ENCODE results near the gene NUDCD3. TPM values are rescaled to one million over a fixed set of nuclear protein-coding genes. Genes with fewer than 3 reads are reported as not detected.
A peak's percentile ranks its signal among the peaks of the same experiment; 100 is the strongest.

NUDCD3 gene
- total RNA-seq, 1 donor from 2014 or later = 114 TPM

DNA sequence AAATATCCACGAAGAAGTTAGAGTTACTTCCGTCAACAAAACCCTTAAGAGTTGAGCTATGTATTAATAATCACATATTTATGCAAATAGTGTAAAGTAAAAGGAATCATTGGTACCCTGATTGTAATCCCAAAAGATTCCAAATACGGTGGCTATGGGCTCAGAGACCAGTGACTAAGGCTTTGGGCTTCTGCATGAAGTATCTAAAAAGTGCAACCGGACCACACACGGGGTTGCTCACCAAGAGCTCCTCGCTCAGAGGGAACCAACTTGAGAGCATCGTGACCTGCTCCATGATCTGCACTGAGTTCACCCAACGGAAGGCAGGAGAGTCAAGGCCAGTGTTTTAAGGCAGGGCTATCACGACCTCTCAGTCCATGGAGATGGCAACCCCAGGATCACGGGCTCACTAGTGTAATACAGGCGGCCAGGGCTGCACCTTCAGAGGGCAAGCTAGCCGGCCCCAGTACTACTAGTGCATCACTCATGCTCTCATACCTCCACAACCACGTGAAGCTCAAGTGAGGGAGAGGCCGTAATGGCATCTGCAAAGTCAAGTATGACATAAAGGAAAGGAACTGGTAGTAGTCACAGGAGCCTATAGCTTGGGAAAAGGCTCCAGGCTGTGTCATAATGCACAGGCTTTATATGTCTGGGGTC, 87.9 kb downstream of the NUDCD3 start:
- no peak for DNase-seq (ENCODE audit: low read depth, low spot score)

DNA sequence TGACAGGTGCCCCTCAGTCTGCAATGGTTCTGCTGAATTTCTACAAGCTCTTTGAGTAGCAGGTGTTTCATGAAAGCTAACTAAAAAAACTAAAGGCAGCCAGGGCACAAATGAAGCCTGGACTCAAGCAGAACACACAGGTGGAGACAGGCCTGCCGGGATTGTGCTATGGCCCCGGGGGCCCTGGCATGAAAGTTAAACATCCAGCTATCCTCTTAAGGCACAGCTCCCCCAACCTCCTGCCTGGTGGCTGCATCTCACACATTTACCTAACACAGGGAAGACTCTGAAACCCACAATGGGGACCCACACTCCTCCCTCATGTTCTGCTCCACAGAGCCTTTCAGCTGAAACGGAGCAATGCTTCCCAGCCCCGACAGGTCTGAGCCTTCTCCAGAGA, 88.8 kb downstream of the NUDCD3 start:
- DNase-seq (ENCODE audit: low read depth, low spot score) = no peak

DNA sequence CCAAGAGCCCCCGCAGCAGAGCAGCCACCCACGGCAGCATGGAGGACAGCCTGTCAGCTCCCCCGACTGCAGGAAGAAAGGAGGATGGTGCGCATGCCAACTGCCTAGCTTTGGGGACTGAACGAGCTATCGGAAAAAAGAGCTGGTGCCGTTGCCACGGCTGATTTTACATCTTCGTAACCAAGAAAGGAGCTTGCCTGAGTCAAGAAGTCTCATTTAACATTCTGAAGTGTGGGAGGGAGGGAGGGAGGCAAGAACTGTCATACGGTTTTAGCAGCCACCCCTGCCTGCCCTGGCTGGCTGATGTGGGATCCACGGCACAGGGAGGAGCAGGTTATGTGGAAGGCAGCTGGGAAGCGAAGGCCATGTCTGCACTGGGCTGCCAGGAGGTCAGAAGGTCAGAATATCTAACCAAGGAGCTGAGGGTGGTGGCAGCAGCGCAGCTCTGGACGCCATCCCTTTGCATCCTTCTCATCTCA, 90.4 kb downstream of the NUDCD3 start:
- no peak for DNase-seq (ENCODE audit: low read depth, low spot score)

DNA sequence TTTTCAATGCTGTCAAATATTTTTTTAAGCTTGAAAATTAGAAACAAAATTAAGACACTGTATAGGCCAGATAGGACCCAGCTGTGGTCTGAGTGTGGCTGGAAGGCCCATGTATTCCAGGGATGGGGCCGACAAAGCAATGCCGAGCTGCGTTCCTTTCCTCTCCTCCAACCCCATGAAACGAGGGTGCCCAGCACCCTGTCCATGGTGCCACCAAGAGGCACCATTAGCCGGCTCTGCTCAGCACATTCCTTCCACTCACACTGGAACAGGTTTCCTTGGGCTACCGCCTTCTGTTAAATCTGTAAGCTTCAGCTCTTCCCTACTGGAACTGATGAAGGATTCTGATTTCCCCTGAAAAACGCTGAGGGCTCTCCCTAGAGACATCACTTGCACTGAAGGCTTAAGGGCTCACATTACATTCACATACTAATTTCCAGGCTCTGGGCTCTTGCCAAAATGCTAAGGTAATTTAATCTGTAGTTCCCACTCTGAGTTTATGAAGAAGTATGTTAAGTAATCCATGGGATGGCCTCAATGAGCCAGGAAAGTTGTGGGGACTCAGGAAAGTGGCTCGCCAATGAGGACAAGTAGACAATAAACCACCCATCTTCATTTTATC, 91.4 kb downstream of the NUDCD3 start:
- no peak for DNase-seq (ENCODE audit: low read depth, low spot score)

DNA sequence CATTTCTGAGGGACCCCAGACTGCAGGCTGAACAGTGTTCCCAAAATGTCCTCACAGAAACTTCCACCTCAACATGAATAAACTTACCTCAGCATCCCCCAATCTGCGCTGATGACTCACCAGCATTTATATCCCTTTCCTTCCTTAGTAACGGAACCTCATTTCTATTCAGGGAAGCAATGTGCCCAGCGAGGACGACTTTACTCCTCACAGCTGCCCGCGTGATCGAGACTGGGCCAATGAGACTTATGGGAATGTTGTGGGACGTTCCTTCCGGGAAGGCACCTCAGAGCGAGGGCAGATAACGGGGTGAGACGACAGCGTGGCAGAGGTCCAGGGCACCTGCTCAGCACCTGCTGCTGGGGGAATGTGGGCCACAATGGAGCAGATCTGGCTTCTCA, 91.9 kb downstream of the NUDCD3 start:
- DNase-seq (ENCODE audit: low read depth, low spot score) = peak; percentile 90

DNA sequence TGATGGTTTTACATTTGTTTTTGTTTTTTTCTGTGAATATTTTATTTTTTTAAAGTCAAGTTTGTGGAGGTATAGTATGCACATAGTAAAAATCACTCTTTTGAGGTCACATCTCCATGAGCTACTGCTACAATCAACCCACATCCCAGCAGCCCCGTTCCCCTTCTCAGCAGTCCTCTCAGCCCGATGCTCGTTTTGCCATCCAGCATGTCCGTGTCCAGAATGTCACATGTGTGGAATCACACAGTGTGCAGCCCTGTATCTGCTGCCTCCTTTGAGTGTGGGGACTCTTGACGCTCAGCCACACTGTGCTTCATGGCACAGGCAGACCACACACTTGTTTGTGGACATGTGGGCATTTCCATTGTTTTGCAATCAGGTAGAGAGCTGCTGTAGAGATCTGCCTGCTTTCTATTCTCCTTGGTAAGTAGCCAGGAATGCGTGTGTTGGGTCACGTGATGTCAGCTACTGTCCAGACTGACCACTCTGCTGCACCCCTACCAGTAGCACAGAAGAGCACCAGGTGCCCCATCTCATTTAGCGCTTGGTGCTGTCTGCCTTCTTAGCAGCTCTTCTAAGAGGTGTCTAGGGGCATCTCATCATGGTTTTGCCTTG, 93.4 kb downstream of the NUDCD3 start:
- no peak for DNase-seq (ENCODE audit: low read depth, low spot score)

DNA sequence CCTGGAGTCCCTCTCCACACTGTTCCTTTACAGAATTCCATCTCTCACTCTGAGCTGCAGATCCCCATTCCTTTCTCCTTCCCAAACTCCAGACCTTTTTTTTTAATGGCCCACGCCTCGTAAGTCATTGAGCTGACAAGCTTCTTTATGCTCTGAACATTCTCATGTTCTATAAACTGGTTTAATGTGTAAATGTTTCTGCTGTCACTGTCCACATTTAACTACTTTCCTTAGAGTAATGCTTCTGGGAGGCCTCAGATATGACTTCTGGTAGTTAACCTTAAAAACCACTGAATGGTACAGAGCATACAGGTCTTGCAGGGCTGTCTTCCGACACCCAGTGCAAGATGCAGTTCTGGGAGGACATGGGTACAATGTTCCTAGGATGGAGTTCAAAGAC, 94.0 kb downstream of the NUDCD3 start:
- DNase-seq (ENCODE audit: low read depth, low spot score) = no peak

DNA sequence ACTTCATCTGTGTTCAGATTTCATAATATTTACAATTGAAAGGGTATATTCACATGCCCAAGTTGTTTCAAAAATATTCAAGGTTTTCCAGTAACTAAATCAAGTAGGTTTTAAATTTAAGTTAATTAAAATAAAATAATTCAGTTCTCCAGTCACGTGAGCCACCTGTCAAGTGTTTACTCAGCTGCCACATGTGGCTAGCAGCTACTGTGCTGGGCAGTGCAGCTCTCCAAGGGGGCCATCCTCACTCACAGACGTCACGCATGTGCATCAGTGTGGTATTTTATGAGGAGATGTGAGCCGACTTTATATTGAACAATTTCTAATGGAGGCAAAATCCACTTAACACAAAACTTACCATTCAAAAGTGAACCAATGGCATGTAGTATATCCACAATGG, 95.4 kb downstream of the NUDCD3 start:
- no peak for DNase-seq (ENCODE audit: low read depth, low spot score)

DNA sequence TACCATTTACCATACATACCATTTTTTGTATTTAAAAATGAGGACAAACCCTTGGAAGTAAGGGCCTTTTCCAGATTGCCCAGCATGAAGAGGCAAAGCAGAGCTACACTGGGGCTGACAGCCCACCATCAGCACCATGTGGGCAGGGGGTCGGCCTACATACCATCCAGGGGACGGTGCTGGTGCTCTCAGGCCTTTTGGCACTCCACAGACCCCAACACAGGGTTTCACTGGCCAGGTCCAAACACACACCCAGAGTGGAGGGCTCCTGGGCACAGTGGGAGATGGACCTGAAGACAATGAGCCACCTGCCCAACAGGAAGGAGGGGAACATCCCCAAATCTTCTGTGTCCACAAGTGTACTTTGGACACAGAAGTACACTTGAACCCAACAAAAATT, 95.8 kb downstream of the NUDCD3 start:
- no peak for DNase-seq (ENCODE audit: low read depth, low spot score)

DNA sequence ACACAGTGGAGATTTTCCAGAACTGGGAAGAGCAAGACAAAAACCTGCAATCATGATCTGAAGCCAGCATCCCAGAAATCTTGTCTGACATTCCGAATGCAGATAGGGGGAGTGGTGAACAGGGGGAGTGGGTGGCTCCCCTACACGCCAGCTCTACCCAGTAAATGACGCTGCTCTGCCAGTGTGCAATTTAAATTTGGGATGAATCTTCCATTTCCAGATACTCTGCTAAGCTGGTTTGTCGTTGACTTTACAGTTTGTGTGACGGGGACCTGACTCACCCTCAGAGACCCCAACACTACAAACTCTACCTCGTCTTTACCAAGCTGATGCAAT, 96.4 kb downstream of the NUDCD3 start:
- no peak for DNase-seq (ENCODE audit: low read depth, low spot score)

DNA sequence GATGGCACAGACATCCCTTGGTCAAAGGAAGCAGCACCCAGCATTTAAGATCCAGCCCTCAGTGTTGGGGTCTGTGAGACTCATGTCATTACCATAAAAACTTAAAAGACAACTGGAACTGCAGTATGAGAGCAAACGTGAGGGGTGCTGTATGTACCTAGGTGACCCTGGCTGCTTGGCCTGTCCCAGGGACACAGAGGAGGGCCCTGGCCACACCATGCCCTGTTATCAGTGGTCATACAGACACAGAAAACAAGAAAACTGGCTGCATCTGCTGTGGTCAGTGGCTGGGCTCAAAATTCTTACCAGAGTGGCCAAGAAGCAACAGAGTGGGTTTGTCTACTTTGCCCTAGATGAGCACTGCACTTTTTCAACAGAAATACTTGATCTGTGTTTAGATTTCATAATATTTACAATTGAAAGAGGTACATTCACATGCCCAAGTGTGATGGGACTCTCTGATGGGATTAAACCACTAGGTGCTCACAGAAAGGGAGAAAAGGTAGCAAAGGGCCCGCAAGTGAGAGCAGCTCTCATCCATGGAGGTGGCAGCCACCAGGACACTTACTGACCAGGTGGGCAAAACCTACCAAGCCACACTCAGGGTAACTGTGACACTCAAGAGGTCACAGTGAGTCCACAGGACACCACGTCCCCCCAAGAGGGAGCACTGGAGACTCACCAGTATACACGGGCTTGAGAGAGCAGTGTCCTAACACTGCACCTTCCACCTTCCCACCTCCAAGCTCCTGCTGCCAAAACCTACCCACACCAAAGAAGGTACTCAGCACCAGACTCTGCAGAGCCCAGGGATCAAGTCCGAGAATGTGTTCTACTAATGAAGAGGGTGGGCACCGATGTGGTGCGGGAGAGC, 97.0 kb downstream of the NUDCD3 start:
- no peak for DNase-seq (ENCODE audit: low read depth, low spot score)

DNA sequence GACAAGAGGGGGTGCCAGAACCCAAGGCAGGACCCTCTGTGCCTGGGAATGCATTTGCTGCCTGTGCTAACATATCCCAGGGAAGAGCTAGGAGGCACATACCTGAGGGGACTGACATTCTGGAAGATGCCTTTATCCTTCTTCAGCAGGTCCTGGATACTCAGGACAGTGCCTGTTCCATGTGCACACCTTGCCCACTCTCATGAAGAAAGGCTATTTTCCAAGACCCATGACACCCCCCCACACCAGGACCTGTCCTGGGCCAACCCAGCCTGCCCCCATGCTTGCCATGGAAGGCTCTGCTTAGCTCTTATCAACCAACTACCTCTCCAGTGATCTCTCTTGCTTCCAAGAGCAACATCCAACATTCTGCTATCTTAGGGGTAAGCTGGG, 97.8 kb downstream of the NUDCD3 start:
- no peak for DNase-seq (ENCODE audit: low read depth, low spot score)

DNA sequence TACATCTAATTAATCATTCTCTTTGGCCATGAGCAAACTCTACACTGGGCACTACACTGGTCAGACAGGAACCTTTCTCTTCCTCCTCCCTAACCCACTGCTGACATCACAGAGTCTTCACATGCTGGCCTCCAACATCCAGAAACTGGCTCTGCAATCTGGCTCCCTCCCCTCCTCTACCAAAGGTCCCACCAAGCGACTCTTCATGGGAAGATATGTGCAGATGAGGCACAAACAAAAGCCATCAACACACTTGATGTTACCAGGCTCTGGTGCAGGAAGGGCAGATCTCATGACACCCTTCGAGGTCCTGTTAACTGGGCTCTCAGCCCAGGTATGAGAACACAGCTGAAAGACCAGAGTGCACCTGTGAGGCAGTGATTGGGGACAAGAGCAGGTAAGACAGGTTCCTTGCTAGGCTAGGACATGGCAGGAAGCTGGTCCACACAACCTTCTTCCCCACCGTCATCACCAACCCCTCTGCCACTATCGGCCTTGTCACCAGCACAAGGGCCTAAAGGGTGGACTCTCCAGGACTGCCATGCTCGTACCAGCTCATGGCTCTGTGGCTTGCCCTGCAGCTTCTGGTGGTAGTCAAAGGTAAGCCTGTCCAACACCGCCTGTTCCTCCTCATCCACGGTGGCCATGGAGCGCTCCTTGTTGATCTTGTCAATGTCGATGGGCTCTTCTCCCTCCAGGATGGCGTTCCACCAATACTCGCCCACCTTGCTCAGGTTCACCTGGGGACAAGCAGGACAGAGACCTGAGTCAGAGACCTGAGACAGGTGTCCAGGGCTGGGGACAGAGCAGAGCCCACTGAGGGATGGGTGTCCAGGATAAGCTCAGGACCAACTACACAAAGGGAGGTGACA, 98.5 kb downstream of the NUDCD3 start:
- no peak for DNase-seq (ENCODE audit: low read depth, low spot score)

DNA sequence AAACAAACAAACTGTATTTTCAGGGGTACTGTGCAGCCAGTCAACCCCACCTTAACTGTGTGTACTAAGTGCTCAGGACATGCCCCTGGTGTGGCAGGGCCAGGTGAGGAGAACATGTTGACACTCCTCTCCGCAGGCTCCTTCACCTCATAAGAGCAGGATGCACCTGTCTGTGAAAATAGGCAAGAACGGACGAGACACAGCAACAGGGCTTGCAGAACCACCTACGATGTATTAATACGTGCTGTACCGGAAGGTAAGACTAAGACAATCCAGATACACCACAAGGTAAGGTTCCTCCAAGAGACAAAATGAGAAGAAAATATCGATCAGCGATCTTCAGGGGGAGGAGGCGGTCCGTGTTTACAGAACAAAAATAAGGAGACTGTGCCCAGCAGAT, 99.3 kb downstream of the NUDCD3 start:
- DNase-seq (ENCODE audit: low read depth, low spot score) = no peak

DNA sequence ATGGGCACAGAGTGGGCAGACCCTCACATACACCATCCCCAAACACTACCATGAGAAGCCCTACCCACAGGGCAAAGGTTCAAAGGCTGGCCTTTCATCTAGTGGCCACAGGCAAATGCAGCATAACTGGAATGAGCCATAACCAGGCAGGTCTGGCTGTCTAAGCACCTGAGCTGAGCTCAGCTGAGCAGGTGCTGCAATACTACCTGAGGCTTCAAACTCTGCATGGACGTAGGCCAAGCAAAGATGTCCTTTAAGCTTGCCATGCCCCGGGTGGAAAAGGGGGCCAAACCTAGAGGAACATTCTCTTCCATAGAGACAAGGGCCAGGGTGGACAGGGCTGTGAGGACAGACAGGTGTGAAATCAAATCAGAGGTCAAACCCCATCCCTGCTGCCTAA, 99.8 kb downstream of the NUDCD3 start:
- DNase-seq (ENCODE audit: low read depth, low spot score) = no peak

DNA sequence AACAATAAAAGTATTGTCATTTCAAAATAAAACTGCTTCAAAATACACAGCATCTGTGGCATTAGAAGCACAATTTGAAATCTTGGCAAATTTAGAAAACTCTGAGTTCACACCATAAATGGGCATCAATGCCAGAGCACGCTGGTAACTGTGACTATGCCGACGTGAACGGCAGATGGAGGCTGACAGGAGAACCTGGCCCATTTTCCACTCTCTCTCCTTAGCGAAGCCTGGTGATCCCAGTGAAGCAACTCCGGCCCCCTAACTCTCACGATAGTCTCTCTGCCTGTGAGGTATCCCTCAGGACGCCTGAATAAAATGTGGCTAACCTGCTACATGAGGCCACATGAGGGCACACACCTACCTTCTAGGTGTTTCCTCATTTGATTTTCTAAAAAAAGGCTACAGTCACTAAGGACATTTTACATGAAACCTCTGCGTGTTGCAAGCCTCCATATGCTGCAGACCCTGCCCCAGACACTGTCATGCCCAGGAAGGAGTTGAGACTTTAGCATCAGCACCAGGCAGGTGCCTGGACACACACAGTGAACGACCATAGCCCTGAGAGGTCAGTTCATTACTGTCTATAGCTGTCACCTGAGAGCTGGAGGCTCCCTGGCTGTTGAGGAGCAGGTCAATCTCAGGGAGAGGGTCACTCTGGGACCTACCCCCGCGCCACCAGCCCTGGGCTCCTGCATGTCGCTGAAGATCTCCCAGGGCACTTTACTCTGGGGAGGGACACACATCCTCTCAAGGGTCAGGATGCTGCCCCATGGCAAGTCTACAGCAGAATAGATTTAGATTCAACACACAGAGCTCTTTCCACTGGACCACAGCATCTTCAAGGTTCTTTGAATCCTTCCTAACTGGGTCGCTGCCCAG, 102.1 kb downstream of the NUDCD3 start:
- no peak for DNase-seq (ENCODE audit: low read depth, low spot score)

DNA sequence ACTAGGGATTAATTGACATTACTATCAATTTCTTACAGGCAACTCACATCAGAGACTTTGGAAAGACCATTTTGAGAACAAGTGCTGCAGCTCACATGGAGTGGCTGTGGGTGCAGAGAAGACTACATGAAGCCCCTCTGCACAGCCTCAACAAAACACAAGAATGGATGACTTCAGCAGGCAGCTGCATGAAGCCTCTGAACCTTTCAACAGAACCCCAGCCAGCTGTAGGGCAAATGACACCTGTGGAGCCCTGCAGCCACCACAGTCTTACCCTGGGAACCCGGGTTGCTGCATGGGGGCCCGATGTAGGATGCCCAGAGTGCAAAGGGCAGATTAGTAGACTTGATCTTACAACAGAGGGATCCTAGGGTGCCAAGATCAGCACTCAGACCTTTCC, 103.1 kb downstream of the NUDCD3 start:
- DNase-seq (ENCODE audit: low read depth, low spot score) = no peak

DNA sequence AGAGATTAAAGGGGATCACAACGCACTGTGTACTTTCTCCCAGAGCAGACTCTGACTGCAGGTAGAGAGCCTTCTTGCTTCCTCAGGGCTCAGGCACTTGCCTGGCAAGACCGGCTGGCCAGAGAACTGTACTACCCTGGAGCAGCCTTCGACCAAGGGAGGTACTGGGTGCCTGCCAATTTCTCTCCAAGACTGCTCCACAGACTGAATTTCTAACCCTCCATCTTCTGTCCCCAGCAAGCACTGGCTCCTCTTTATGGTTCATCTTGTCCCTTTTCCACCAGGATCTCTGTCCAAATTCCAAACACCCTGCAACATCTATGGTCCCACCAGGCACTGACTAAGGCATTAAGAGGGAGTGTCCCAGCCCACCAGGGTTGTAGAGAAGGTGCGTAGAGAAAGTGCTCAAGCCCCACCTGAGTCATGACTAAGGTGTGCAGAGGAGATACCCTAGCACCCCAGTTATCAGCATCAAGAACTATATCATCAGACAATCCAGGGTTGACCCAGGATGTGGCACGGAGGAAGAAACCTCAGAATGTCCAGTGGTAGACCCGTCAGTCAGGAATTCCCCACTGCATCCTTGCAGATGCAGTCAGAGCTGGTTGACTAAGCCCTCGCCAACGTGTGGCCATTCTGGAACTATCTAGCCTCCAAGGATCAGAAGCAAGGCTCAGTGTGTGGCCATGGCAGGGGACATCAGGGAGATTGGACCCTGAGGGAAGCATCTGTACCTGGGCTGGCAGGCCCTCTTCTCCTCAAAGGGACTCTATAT, 104.1 kb downstream of the NUDCD3 start:
- DNase-seq (ENCODE audit: low read depth, low spot score) = no peak

DNA sequence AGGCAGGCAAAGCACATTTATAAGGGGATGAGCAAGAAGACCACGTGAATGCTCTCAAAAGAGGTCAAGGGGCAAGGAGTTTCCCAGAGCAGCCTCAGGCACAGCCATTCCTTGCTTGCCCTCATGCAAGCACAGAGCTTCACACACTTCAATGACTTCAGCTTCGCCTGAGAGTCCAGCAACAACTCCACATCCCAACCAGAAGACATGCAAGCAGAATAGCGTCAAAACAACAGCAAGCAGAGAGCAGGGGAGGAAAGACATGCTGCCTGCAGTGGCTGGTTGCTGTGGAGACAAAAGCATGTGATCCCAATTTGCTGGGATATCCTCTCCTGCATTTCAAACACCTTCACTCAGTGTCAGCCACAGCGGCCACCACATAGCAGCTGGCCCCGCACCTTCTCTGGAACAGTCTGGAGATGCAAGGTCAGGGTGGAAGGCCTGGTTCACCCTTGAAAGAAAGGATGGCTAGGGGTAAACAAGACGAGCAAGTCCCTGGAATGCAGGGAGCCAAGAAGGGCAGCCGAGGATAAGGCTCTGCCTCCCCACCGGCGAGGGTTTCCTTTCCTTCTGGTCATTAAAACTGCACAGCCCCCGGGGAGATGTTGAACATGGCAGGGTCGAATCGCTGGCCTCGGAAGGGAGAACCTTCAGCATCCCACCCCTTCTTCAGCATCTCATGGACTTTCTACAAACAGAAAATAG, 104.9 kb downstream of the NUDCD3 start:
- DNase-seq (ENCODE audit: low read depth, low spot score) = no peak
